ENCODE measurements around the gene NISCH.

NISCH gene

DNA sequence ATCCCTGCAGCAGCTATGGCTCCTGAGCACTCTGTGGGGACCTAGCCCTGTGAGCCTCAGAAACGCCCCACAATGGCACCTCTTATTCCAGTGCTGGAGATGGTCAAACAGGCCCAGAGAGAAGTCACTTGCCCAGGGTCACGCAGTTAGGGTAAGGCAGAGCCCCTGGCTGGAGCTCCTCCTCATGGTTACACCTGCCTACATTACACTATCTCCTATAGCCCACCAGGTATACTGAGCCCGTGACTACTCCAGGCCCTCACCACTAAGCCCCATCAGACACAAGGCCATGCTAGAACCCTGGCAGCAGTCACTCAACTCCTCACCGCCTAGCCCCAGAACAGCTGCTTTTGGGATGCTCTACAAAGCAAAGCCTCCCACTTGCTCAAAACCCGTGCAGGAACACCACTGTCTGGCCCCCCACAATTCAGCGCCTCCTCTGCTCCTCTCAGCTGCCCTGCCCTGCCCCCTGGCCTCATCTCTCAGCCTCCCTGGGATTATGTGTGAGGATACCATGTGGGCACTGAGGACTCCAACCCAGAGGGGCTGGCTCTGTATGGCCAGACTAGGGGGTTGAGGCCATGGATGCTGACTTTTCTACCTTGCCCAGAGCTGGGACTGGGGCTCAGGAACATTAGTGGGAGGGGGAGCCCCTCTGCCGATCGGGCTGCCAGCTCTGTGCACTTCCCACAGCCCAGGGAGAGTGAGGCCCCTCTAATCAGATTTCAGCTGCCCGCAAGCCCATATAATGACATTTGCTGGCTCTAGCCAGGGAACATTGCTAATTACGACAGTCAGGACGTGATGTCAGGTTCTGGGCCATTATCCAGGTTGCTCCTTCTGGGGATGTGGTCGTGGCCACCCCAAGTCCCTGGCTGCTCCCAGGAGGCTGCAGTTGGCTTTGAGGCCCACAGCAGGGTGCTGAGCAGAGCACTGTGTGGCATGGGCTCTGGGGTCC, 74.3 kb downstream of the NISCH start:
- H3K4me3 ChIP-seq (ENCODE audit: low read depth, low read length), result no peak overlapping the region
- TF ChIP-seq, protein P1, sequence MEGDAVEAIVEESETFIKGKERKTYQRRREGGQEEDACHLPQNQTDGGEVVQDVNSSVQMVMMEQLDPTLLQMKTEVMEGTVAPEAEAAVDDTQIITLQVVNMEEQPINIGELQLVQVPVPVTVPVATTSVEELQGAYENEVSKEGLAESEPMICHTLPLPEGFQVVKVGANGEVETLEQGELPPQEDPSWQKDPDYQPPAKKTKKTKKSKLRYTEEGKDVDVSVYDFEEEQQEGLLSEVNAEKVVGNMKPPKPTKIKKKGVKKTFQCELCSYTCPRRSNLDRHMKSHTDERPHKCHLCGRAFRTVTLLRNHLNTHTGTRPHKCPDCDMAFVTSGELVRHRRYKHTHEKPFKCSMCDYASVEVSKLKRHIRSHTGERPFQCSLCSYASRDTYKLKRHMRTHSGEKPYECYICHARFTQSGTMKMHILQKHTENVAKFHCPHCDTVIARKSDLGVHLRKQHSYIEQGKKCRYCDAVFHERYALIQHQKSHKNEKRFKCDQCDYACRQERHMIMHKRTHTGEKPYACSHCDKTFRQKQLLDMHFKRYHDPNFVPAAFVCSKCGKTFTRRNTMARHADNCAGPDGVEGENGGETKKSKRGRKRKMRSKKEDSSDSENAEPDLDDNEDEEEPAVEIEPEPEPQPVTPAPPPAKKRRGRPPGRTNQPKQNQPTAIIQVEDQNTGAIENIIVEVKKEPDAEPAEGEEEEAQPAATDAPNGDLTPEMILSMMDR (conservative IDR thresholded peaks at IDR 0.05; ENCODE audit: low read depth, low read length), result no peak
- DNase-seq (ENCODE audit: low read depth), result peak; percentile 46

GRCh38 chr3:52530918-52531826, 75.8 kb downstream of the NISCH start:
- TF ChIP-seq, protein P1 (conservative IDR thresholded peaks at IDR 0.05; ENCODE audit: low read depth, low read length), result no peak
- DNase-seq (ENCODE audit: low read depth), result no peak
- no peak overlapping the region for H3K4me3 ChIP-seq (ENCODE audit: low read depth, low read length)

DNA sequence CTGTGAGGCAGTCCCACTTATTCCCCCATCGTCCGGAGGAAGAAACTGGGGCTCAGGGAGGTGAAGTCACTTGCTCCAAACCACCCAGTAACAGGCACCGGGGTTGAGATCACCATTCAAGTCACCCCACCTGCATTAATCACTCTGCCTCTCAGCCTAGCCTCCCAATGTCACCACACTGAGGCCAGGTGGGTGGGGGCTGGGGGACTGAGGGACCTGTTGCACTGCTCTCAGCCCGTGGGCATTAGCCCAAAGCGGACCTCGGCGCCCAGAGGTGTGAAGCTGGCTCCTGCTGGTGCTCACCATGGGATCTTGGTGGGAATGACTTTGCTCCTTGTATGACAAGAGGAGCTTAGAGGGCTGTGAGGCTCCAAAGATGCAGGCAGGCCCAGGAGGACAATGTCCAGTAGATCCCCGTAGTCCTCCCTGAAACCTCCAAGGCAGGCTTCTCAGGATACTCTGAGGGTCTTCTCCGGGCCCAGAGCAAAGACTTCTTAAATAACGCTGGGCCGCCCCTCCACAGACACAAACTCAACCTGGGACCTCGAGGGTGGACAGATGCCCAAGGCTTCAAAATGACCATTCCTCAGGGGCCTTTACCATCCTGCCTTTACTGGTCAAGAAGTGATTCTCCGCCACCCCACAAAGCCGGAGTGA, 76.6 kb downstream of the NISCH start:
- peak overlapping the region; percentile 73 for H3K4me3 ChIP-seq (ENCODE audit: low read depth, low read length)

DNA sequence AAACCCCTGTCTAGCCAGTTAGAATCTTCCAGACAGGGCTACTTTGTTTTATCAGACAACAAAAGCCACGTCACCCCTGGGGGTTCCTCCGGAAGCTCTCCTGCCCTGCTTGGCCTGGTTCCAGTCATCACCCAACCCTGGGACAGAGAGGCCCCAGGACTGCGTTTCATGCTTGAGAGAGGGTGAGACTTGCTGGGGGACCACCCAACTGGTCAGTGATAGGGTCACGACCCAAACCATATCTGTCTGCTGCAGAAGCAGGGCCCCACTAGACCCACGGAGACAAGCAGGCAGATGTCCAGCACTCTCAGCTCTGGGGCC, 77.1 kb downstream of the NISCH start:
- TF ChIP-seq, protein P1 (conservative IDR thresholded peaks at IDR 0.05; ENCODE audit: low read depth, low read length), result no peak
- peak; percentile 63 for DNase-seq (ENCODE audit: low read depth)
- peak overlapping the region; percentile 73 for H3K4me3 ChIP-seq (ENCODE audit: low read depth, low read length)

More for the DNA sequence above, 76.6 kb downstream of the NISCH start:
- DNase-seq (ENCODE audit: low read depth), result no peak
- TF ChIP-seq, protein P1 (conservative IDR thresholded peaks at IDR 0.05; ENCODE audit: low read depth, low read length), result no peak

DNA sequence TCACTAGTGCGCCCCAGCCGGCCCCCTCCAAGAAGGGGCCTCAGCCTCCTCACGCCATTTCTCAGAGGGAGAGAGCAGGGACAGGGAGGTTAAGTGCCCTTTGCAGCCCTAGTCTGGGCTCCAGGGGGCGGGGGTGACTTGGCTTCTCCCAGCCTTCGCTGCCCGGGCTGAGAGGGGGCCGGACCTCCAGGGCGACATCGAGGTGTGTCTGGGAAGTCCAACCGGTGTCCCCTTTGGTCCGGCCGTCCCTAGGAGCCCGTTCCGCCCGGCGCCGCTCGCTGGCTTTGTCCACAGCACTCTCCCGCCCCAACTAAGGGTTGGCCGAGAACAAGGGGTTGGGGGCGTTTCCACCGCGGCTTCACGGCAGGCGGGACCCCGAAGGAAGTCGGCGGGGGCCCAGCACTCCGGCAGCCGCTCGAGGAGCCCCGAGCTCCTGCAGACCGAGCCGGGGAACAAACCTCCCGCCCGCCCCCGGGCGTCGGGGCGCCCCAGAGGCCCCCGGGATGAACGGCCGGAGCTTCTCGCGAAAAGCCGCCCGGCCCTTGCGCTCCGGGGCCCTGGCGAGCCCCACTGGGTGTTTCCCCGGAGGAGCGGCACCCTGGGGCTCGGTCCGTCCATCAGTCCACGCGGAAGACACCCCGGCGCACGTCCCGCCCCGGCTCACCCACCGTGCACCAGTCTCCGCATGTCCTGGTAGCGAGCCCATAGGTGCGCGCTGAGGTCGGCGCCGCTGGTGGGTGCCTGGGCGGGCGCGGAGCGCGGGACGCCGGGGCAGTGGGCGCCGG, 77.6 kb downstream of the NISCH start:
- H3K4me3 ChIP-seq (ENCODE audit: low read depth, low read length), result peak overlapping the region; percentile 73
- DNase-seq (ENCODE audit: low read depth), result peak; percentile 31
- TF ChIP-seq, protein P1 (conservative IDR thresholded peaks at IDR 0.05; ENCODE audit: low read depth, low read length), result no peak

All from choroid plexus epithelial cell (primary cell).